K562 (cell line): Measurements from ENCODE around the gene HCAR2.

ENCODE experiments used
- CTCF ChIP-seq, 3 experiments: IDR thresholded peaks in 2 of 3; conservative IDR thresholded peaks in 1 of 3; 2 replicates each; pipeline ENCODE4 v1.5.1; 2011 to 2012; ENCODE audit warnings: low read length in 3 of 3, mild to moderate bottlenecking in 3 of 3, control low read depth in 2 of 3, improper control_type of control experiment in 1 of 3, inconsistent platforms in 1 of 3, low read depth in 1 of 3, mixed read lengths in 1 of 3, moderate library complexity in 1 of 3; ENCODE audit not compliant: insufficient read depth in 2 of 3
- GABPA ChIP-seq: fragments of 200-800 bp; sonication (Bioruptor generic); conservative IDR thresholded peaks from 2 replicates; pipeline ENCODE4 v1.6.1; 2016; ENCODE audit warnings: low read depth, missing genetic modification characterization, missing compliant biosample characterization
- NCOA4 ChIP-seq: fragments of 450-650 bp; IDR thresholded peaks from 2 replicates; pipeline ENCODE4 v1.6.1; 2018; ENCODE audit warnings: mild to moderate bottlenecking; ENCODE audit not compliant: partially characterized antibody
- NFE2L1 ChIP-seq: fragments of 450-650 bp; IDR thresholded peaks from 2 replicates; pipeline ENCODE4 v1.6.1; 2016; ENCODE audit warnings: missing genetic modification characterization, low read depth, mild to moderate bottlenecking, missing compliant biosample characterization, moderate library complexity, borderline replicate concordance
- NR3C1 ChIP-seq: sonication (generic); formaldehyde crosslinking; IDR thresholded peaks from 2 replicates; pipeline ENCODE4 v1.8.1; 2022; ENCODE audit warnings: missing genetic modification reagents
- RAD21 ChIP-seq, 2 experiments: fragments of 250-450 bp in 1 of 2; fragments of 450-650 bp in 1 of 2; sonication (Bioruptor Pico) in 1 of 2; formaldehyde crosslinking in 1 of 2; IDR thresholded peaks in 1 of 2; conservative IDR thresholded peaks in 1 of 2; 2 replicates each; pipeline versions ENCODE4 v1.4.0 to v1.8.0; 2020 to 2022; ENCODE audit warnings: mild to moderate bottlenecking in 2 of 2, moderate library complexity in 1 of 2
- SMAD2 ChIP-seq: fragments of 150-350 bp; IDR thresholded peaks from 2 replicates; pipeline ENCODE4 v1.6.1; 2014; ENCODE audit warnings: low read depth, mild to moderate bottlenecking, low read length
- ZNF174 ChIP-seq: fragments of 250-450 bp; sonication (Bioruptor Pico); IDR thresholded peaks from 2 replicates; pipeline ENCODE4 v1.4.0; 2020; ENCODE audit warnings: mild to moderate bottlenecking
- ZNF3 ChIP-seq: fragments of 250-450 bp; sonication (Bioruptor Pico); IDR thresholded peaks from 2 replicates; pipeline ENCODE4 v1.5.0; 2021; ENCODE audit warnings: mild to moderate bottlenecking, moderate library complexity

GRCh38 chr12:122732611-122733010 is 29.5 kb upstream of the HCAR2 start:
- TF ChIP-seq RAD21 (CRISPR knock-in tag; conservative IDR thresholded peaks at IDR 0.05 in 1 of 2, IDR thresholded peaks at IDR 0.05 in 1 of 2) (no peak), NFE2L1 (no peak), NR3C1 (CRISPR knock-in tag) (no peak), CTCF (IDR thresholded peaks at IDR 0.05 in 2 of 3, conservative IDR thresholded peaks at IDR 0.05 in 1 of 3; ENCODE audit: insufficient read depth in 2 of 3, low read depth in 1 of 3, low read length in 3 of 3) (no peak), ZNF174 (CRISPR knock-in tag) (no peak), ZNF3 (no peak), SMAD2 (no peak), NCOA4 (no peak), GABPA (tag) (no peak)
